Measurements from ENCODE around the gene PDRG1.

DNA sequence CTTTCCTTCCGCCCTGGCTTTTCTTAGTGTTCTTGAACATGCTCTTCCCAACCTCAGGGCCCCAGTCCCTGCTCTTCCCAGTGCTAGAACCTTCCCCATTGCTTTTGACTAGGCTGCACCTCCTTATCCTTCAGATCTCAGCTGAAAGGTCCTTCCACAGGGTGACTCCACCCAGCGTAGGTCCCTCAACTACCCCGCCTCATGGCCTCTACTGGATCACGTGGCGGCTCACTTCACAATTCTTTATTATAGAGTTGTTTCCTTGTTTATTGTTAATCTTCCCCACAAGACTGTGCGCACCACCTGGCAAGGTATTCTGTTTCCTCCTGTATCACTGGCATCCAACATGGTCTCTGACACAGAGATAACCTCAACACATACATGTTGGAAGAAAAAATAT, 50.2 kb downstream of the PDRG1 start:
- TF ChIP-seq, protein P1, sequence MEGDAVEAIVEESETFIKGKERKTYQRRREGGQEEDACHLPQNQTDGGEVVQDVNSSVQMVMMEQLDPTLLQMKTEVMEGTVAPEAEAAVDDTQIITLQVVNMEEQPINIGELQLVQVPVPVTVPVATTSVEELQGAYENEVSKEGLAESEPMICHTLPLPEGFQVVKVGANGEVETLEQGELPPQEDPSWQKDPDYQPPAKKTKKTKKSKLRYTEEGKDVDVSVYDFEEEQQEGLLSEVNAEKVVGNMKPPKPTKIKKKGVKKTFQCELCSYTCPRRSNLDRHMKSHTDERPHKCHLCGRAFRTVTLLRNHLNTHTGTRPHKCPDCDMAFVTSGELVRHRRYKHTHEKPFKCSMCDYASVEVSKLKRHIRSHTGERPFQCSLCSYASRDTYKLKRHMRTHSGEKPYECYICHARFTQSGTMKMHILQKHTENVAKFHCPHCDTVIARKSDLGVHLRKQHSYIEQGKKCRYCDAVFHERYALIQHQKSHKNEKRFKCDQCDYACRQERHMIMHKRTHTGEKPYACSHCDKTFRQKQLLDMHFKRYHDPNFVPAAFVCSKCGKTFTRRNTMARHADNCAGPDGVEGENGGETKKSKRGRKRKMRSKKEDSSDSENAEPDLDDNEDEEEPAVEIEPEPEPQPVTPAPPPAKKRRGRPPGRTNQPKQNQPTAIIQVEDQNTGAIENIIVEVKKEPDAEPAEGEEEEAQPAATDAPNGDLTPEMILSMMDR (IDR thresholded peaks at IDR 0.05; ENCODE audit: low read length): no peak
- TF ChIP-seq EZH2 (IDR thresholded peaks at IDR 0.05; ENCODE audit: borderline replicate concordance, low read length): no peak

Measured in OCI-LY1 (cell line).